GM12892 (cell line): ENCODE data around the gene PIWIL4.

Experiments used
- POLR2AphosphoS5 ChIP-seq: IDR thresholded peaks from 2 replicates; pipeline ENCODE4 v1.6.1; 2011; ENCODE audit warnings: low read depth, low read length, control low read depth
- TAF1 ChIP-seq: IDR thresholded peaks from 2 replicates; pipeline ENCODE4 v1.6.1; 2011; ENCODE audit warnings: low read depth, mild to moderate bottlenecking, control low read depth, low read length, borderline replicate concordance

DNA sequence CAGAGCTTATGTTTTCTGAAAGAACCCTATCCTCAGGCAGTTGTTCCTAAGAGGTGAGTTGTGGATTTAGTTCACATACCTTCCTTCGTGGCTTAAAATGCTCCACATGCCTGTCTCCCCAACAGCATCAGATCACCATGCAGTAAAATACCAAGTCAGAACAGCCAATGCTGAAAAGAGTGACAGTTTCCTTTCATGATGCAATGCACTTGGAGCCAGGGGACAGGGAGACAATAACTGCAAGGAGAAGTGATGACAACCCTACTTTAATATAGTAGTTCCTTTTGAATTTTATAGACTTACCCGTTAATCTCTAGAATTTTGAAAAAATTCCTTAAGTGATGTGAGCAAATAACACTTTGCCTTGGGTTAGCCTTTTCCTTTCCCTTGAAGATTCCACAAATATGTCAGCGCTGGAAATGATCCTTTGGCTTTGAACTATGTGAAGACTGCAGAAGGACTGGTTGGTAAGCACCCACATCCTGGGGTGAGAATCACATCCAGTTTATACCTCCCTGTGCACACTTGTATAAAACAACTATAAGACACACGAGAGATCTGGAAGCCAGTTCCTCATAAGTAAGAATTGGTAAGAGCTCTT, 71.2 kb downstream of the PIWIL4 start:
- no peak for TF ChIP-seq TAF1
- no peak for TF ChIP-seq POLR2AphosphoS5
